Gastrocnemius medialis (tissue), 4 donors: Measurements from ENCODE around the gene PLAAT2.
"Not testable (repeated sequence)": the region's sequence is repeated elsewhere in the genome, so short reads cannot be mapped to it uniquely, and the experiment has no call there.

Experiments used
- CTCF ChIP-seq, 5 experiments: fragments of 450-650 bp in 3 of 5; fragments of 200-600 bp in 2 of 5; sonication (generic) in 2 of 5; IDR thresholded peaks in 4 of 5; conservative IDR thresholded peaks in 1 of 5; 1 replicate in 4 of 5; 2 replicates in 1 of 5; pipeline ENCODE4 v1.5.1; 2016 to 2019; ENCODE audit warnings: antibody characterized with exemption in 5 of 5, mild to moderate bottlenecking in 3 of 5, moderate library complexity in 3 of 5
- POLR2A ChIP-seq, 2 donors: fragments of 450-650 bp; IDR thresholded peaks; one replicate each; pipeline ENCODE4 v1.6.1; 2017; ENCODE audit warnings: antibody characterized with exemption in 2 of 2, mild to moderate bottlenecking in 2 of 2, moderate library complexity in 2 of 2

- TF ChIP-seq POLR2A (IDR thresholded peaks at IDR 0.05); CTCF (IDR thresholded peaks at IDR 0.05 in 4 of 5, conservative IDR thresholded peaks at IDR 0.05 in 1 of 5): not testable (repeated sequence)
Observed at GRCh38 chr11:63550156-63550700, 13.0 kb downstream of the PLAAT2 start.
